ENCODE results near the gene DRD1.
A peak's percentile ranks its signal among the peaks of the same experiment; 100 is the strongest.

Gene DRD1

GRCh38 chr5:175479125-175479881, 35.3 kb upstream of the DRD1 start:
- peak overlapping the region; percentile 80 for H3K4me3 ChIP-seq (ENCODE audit: low read depth, low read length)
- H3K27ac ChIP-seq (ENCODE audit: low read depth, low read length): peak overlapping the region; percentile 49
- peak overlapping the region; percentile 51 for H3K9ac ChIP-seq (ENCODE audit: low read depth, low read length)
- H3K9me3 ChIP-seq (ENCODE audit: control insufficient read depth, insufficient read depth, low read length): no peaks in the 10 kb centered on the region
- peaks cover 4% of the 10 kb centered on the region; the same call in 1 of the 2 replicates for H3K4me1 ChIP-seq (ENCODE audit: control insufficient read depth, insufficient read depth, low read length)
- H3K27me3 ChIP-seq (ENCODE audit: control insufficient read depth, insufficient read depth, low read length): peaks cover 15% of the 10 kb centered on the region
- peaks cover 33% of the 10 kb centered on the region for H3K36me3 ChIP-seq (ENCODE audit: control insufficient read depth, insufficient read depth, low read length)

- peak within 1 kb of the TSS; percentile 80 for H3K4me3 ChIP-seq (ENCODE audit: low read depth, low read length)
- peaks cover 4% of the 10 kb centered on the region; the same call in 1 of the 2 replicates for H3K4me1 ChIP-seq (ENCODE audit: control insufficient read depth, insufficient read depth, low read length)
- peaks cover 27% of the 10 kb centered on the region for H3K36me3 ChIP-seq (ENCODE audit: control insufficient read depth, insufficient read depth, low read length)
- peak within 1 kb of the TSS; percentile 49 for H3K27ac ChIP-seq (ENCODE audit: low read depth, low read length)
- peak within 1 kb of the TSS; percentile 51 for H3K9ac ChIP-seq (ENCODE audit: low read depth, low read length)
- peaks cover 15% of the 10 kb centered on the region for H3K27me3 ChIP-seq (ENCODE audit: control insufficient read depth, insufficient read depth, low read length)
- no peaks in the 10 kb centered on the region for H3K9me3 ChIP-seq (ENCODE audit: control insufficient read depth, insufficient read depth, low read length)
Observed at GRCh38 chr5:175478384-175479124, 34.6 kb upstream of the DRD1 start, which contains the start of gene SFXN1. Gene SFXN1 (plus strand): TSS chr5:175478560. CDS start chr5:175492104, 13,544 bp downstream.

GRCh38 chr5:175478008-175478383, 34.0 kb upstream of the DRD1 start:
- Histone ChIP-seq H3K9ac (ENCODE audit: low read depth, low read length) (no peak overlapping the region), H3K36me3 (ENCODE audit: control insufficient read depth, insufficient read depth, low read length) (peaks cover 23% of the 10 kb centered on the region), H3K4me1 (ENCODE audit: control insufficient read depth, insufficient read depth, low read length) (peaks cover 4% of the 10 kb centered on the region; the same call in 1 of the 2 replicates), H3K27me3 (ENCODE audit: control insufficient read depth, insufficient read depth, low read length) (peaks cover 15% of the 10 kb centered on the region), H3K27ac (ENCODE audit: low read depth, low read length) (no peak overlapping the region), H3K9me3 (ENCODE audit: control insufficient read depth, insufficient read depth, low read length) (no peaks in the 10 kb centered on the region), H3K4me3 (ENCODE audit: low read depth, low read length) (peak overlapping the region; percentile 80)

DNA sequence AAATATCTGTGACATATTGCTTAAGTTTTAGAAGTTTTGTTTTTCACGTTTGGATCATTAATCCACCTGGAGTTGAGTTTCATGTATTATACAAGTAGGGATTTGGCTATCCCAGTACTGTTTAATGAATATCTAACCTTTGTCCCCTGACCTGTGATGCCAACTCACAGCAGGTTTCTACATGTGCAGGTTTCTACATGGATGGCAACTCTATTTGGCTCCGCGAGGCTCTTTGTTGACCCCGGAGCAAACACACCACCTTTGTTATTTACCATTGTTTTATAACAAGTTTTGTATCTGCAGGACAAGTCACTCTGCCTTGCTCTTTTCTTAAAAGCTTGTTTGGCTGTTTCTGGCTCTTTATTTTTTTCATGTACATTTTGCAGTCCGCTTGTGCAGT, 33.5 kb upstream of the DRD1 start:
- H3K27me3 ChIP-seq (ENCODE audit: control insufficient read depth, insufficient read depth, low read length): peaks cover 15% of the 10 kb centered on the region
- H3K4me3 ChIP-seq (ENCODE audit: low read depth, low read length): no peak overlapping the region
- no peak overlapping the region for H3K27ac ChIP-seq (ENCODE audit: low read depth, low read length)
- H3K36me3 ChIP-seq (ENCODE audit: control insufficient read depth, insufficient read depth, low read length): peaks cover 18% of the 10 kb centered on the region
- H3K9me3 ChIP-seq (ENCODE audit: control insufficient read depth, insufficient read depth, low read length): no peaks in the 10 kb centered on the region
- peaks cover 4% of the 10 kb centered on the region; the same call in 1 of the 2 replicates for H3K4me1 ChIP-seq (ENCODE audit: control insufficient read depth, insufficient read depth, low read length)
- H3K9ac ChIP-seq (ENCODE audit: low read depth, low read length): no peak overlapping the region

DNA sequence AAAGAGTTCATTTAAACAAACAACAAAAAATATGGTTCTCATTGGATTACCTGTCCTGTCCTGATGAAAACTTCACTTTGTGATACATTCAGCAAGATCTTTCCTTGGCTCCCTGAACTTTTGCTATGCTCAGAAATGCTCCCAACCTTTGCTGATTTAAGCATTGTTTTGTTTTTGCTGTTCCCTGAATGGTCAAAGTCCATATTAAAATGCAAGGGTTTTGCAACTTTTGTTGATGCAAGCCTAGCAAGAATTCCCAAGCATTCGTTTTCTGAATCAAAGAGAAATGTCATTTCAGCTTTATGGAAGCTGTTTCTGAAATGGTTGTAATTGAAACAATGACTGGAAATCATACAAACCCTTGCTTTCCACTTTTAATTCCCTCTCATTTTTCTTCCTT, 31.3 kb upstream of the DRD1 start:
- Histone ChIP-seq H3K9me3 (ENCODE audit: control insufficient read depth, insufficient read depth, low read length) (no peaks in the 10 kb centered on the region), H3K36me3 (ENCODE audit: control insufficient read depth, insufficient read depth, low read length) (no peaks in the 10 kb centered on the region), H3K9ac (ENCODE audit: low read depth, low read length) (no peak overlapping the region), H3K4me3 (ENCODE audit: low read depth, low read length) (no peak overlapping the region), H3K27me3 (ENCODE audit: control insufficient read depth, insufficient read depth, low read length) (peaks cover 15% of the 10 kb centered on the region), H3K27ac (ENCODE audit: low read depth, low read length) (no peak overlapping the region), H3K4me1 (ENCODE audit: control insufficient read depth, insufficient read depth, low read length) (peaks cover 4% of the 10 kb centered on the region; the same call in 1 of the 2 replicates)

DNA sequence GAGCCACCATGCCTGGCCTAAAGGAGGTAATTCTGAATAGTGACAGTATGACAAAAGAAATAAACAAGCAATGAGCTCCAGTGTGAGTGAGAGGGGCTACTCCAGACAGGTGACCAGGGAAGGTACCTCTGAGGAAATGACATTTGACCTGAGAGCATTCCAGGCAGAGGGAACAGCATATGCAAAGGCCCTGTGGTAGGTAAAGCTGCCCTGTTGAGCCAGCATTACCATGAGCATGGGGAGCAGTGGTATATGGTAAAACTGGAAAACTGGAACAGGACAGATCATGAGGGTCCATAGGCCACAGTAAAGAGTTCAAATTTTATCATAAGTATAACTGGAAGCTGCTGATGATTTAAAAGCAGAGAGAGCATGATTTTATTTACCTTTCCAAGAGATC, 28.4 kb upstream of the DRD1 start:
- H3K9ac ChIP-seq (ENCODE audit: low read depth, low read length): no peak overlapping the region
- no peaks in the 10 kb centered on the region for H3K36me3 ChIP-seq (ENCODE audit: control insufficient read depth, insufficient read depth, low read length)
- H3K4me3 ChIP-seq (ENCODE audit: low read depth, low read length): no peak overlapping the region
- no peak overlapping the region for H3K27ac ChIP-seq (ENCODE audit: low read depth, low read length)
- H3K4me1 ChIP-seq (ENCODE audit: control insufficient read depth, insufficient read depth, low read length): no peaks in the 10 kb centered on the region
- H3K27me3 ChIP-seq (ENCODE audit: control insufficient read depth, insufficient read depth, low read length): peaks cover 7% of the 10 kb centered on the region; the same call in 1 of the 2 replicates
- no peaks in the 10 kb centered on the region for H3K9me3 ChIP-seq (ENCODE audit: control insufficient read depth, insufficient read depth, low read length)

DNA sequence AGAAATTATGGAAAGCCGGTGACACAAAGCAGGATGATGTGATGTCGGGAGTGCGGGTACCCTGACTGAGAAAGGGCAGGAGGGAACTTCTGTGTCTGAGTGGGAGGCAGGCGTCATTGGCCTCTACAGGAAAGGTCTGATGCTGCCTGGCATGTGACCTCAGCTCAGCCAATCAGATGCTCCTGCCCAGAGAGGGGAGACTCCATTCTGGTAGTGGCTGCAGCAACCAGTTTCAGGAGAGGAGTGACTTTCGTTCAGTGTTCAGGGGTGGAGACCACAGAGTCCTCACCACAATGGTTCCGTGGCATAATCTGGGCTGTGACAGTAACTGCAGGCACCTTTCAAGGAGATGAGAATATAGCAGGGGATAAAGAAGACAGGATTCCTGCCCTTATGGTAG, 27.6 kb upstream of the DRD1 start:
- Histone ChIP-seq H3K27me3 (ENCODE audit: control insufficient read depth, insufficient read depth, low read length) (peaks cover under 1% of the 10 kb centered on the region; the same call in 1 of the 2 replicates), H3K4me3 (ENCODE audit: low read depth, low read length) (no peak overlapping the region), H3K9ac (ENCODE audit: low read depth, low read length) (no peak overlapping the region), H3K4me1 (ENCODE audit: control insufficient read depth, insufficient read depth, low read length) (no peaks in the 10 kb centered on the region), H3K9me3 (ENCODE audit: control insufficient read depth, insufficient read depth, low read length) (no peaks in the 10 kb centered on the region), H3K27ac (ENCODE audit: low read depth, low read length) (no peak overlapping the region), H3K36me3 (ENCODE audit: control insufficient read depth, insufficient read depth, low read length) (no peaks in the 10 kb centered on the region)

GRCh38 chr5:175471196-175471595, 27.2 kb upstream of the DRD1 start:
- Histone ChIP-seq H3K27ac (ENCODE audit: low read depth, low read length) (no peak overlapping the region), H3K4me3 (ENCODE audit: low read depth, low read length) (no peak overlapping the region), H3K4me1 (ENCODE audit: control insufficient read depth, insufficient read depth, low read length) (no peaks in the 10 kb centered on the region), H3K36me3 (ENCODE audit: control insufficient read depth, insufficient read depth, low read length) (no peaks in the 10 kb centered on the region), H3K27me3 (ENCODE audit: control insufficient read depth, insufficient read depth, low read length) (no peaks in the 10 kb centered on the region; the same call in 1 of the 2 replicates), H3K9me3 (ENCODE audit: control insufficient read depth, insufficient read depth, low read length) (no peaks in the 10 kb centered on the region), H3K9ac (ENCODE audit: low read depth, low read length) (no peak overlapping the region)

- Histone ChIP-seq H3K9ac (ENCODE audit: low read depth, low read length) (no peak overlapping the region), H3K9me3 (ENCODE audit: control insufficient read depth, insufficient read depth, low read length) (no peaks in the 10 kb centered on the region), H3K36me3 (ENCODE audit: control insufficient read depth, insufficient read depth, low read length) (no peaks in the 10 kb centered on the region), H3K4me3 (ENCODE audit: low read depth, low read length) (no peak overlapping the region), H3K27me3 (ENCODE audit: control insufficient read depth, insufficient read depth, low read length) (no peaks in the 10 kb centered on the region; the same call in 1 of the 2 replicates), H3K27ac (ENCODE audit: low read depth, low read length) (no peak overlapping the region), H3K4me1 (ENCODE audit: control insufficient read depth, insufficient read depth, low read length) (no peaks in the 10 kb centered on the region)
Observed at GRCh38 chr5:175470781-175471180, 26.8 kb upstream of the DRD1 start.

DNA sequence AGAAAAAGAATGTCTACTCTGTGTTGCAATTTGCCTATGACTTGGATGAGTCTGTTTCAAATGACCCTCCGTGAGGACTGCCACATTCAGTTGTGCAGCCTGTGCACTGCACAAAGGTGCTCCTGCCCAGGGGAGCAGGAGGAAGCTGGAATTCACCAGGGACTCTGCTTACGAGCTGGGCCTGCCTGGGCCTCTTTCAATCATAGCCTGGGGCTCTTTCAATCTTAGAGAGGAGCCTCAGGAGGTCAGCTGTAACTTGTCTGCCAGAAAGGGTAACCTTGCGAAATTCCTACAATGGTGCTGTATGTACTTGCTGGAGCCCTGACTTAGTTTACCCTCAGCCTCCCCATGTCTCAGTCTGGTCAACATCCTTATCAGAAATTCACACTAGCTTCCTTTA, 25.9 kb upstream of the DRD1 start:
- no peak overlapping the region for H3K4me3 ChIP-seq (ENCODE audit: low read depth, low read length)
- H3K9ac ChIP-seq (ENCODE audit: low read depth, low read length): no peak overlapping the region
- no peaks in the 10 kb centered on the region for H3K27me3 ChIP-seq (ENCODE audit: control insufficient read depth, insufficient read depth, low read length)
- no peak overlapping the region for H3K27ac ChIP-seq (ENCODE audit: low read depth, low read length)
- no peaks in the 10 kb centered on the region for H3K9me3 ChIP-seq (ENCODE audit: control insufficient read depth, insufficient read depth, low read length)
- no peaks in the 10 kb centered on the region for H3K4me1 ChIP-seq (ENCODE audit: control insufficient read depth, insufficient read depth, low read length)
- no peaks in the 10 kb centered on the region for H3K36me3 ChIP-seq (ENCODE audit: control insufficient read depth, insufficient read depth, low read length)

DNA sequence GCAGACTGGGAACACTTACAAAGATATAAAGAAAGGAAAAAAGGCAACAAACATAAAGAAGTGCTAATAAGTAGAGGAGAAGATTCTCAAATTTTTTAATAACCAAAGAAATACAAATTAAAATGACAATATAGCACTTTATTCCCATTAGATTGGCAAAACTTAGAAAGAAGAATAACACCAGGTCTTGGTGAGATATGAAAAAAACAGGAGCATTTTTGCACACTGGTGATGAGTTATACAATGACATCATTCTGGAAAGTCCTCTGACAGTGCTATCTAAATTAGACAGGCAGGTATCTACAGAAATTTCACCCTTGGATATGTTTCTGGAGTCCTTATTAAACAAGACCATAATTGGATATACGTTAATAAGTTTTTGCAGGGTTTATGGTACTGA, 24.9 kb upstream of the DRD1 start:
- Histone ChIP-seq H3K4me1 (ENCODE audit: control insufficient read depth, insufficient read depth, low read length) (0 out of 2 replicates have a peak, but pooled peaks cover 2% of the 10 kb centered on the region), H3K27me3 (ENCODE audit: control insufficient read depth, insufficient read depth, low read length) (no peaks in the 10 kb centered on the region), H3K27ac (ENCODE audit: low read depth, low read length) (no peak overlapping the region), H3K9ac (ENCODE audit: low read depth, low read length) (no peak overlapping the region), H3K36me3 (ENCODE audit: control insufficient read depth, insufficient read depth, low read length) (no peaks in the 10 kb centered on the region), H3K4me3 (ENCODE audit: low read depth, low read length) (no peak overlapping the region), H3K9me3 (ENCODE audit: control insufficient read depth, insufficient read depth, low read length) (no peaks in the 10 kb centered on the region)
